ENCODE measurements around the gene ZNF592.

The ZNF592 gene

GRCh38 chr15:84780492-84780891, 32.1 kb downstream of the ZNF592 start:
- no peak for DNase-seq

DNA sequence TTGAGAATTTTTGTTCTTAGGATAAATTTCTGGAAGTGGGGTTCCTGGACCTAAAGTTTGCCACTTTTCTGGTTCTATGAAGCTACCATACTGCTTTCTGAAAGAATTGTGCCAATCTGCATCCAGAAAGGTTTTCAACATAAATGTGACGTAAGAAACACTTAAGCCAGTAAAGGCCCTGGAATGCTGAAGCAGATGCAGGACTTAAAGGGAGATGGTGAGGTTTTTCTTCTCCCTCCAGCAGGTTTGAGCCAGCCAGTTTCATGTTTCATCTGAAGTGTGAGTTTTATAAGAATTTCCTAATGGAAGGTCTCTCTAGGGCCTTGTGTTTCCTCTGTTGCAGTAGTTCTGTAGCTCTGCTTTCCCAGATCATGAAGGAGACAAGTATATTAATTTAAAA, 33.1 kb downstream of the ZNF592 start:
- DNase-seq, result no peak

DNA sequence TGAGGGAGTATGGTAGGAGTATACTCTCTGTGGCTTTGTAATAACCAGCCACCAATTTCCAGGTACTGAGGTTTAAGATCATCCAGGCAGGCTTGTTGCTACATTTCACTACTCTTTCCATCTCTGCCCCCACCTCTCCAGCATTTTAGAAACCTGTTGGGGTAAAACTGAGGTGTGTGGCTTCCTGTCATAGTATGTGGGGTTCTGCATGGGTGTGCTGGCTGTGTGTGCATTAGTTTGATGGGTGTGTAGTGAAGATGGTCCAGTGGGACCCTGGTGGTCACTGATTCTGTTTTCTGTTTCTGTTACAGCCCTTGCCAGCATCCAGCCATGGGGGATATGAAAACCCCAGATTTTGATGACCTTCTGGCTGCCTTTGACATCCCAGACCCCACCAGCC, 34.0 kb downstream of the ZNF592 start:
- DNase-seq, result no peak

DNA sequence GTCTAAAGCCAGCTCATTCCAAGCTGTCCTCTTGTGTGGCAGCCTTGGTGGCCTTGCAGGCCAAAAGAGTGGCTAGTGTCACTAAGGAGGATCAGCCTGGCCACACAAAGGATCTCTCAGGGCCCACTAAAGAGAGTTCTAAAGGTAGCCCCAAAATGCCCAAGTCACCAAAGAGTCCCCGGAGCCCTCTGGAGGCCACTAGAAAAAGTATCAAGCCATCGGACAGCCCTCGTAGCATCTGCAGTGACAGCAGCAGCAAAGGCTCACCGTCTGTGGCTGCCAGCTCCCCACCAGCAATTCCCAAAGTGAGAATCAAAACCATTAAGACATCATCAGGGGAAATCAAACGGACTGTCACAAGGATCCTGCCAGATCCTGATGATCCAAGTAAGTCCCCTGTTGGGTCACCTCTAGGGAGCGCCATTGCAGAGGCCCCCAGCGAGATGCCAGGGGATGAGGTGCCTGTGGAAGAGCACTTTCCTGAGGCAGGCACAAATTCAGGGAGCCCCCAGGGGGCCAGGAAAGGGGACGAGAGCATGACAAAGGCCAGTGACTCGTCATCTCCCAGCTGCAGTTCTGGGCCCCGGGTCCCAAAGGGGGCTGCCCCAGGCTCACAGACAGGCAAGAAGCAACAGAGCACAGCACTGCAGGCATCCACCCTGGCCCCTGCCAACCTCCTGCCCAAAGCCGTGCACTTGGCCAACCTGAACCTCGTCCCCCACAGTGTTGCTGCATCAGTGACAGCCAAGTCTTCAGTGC, 35.3 kb downstream of the ZNF592 start:
- no peak for DNase-seq

- DNase-seq, result no peak
These were observed 35.9 kb downstream of the ZNF592 start for GRCh38 chr15:84784262-84784661.

DNA sequence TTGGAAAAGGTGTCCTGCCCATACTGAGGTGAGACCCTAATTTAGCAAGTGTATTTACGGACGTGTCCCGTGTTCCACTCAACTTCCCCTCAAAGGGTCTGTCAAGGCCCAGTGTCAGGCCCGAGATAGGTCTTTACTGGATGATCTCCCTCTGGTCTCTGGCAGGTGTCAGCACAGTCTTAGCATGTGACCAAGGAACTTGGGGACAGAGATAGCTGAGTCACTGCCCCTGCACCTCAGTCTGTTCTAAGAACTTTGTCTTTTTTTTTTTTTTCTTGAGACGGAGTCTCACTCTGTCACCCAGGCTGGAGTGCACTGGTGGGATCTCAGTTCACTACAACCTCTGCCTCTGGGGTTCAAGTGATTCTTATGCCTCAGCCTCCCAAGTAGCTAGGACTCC, 36.7 kb downstream of the ZNF592 start:
- no peak for DNase-seq

DNA sequence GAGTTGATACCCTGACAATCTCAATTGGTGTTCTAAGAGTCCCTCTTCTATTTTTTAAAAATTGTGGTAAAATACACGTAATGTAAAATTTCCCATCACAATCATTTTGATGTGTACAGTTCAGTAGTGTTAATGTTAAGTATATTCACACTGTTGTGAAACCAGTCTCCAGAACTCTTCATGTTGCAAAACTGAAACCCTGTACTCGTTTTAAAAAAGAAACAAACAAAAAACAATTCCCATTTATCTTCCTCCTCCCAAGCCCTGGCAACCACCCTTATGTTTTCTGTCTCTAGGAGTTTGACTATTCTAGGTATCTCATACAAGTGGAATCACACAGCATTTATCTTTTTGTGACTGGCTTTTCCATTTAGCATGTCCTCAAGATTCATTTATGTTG, 40.1 kb downstream of the ZNF592 start:
- DNase-seq, result no peak

GRCh38 chr15:84789762-84790161, 41.4 kb downstream of the ZNF592 start:
- DNase-seq, result no peak

DNA sequence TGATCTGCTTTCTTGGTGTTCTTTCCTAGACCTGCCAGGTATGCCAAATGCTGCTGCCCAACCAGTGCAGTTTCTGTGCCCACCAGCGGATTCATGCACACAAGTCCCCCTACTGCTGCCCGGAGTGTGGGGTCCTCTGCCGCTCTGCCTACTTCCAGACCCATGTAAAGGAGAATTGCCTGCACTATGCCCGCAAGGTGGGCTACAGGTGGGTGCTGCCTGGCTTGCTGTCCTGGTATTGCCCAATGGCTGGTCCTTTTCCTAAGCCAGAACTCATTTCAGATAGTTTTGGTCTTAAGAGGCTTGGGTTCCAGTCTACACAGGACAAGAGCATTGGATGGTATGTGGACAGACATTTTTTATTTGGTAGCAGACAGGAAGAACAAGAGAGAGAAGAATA, 42.3 kb downstream of the ZNF592 start:
- DNase-seq, result no peak

- no peak for DNase-seq
These were observed 43.4 kb downstream of the ZNF592 start for GRCh38 chr15:84791763-84792162.

DNA sequence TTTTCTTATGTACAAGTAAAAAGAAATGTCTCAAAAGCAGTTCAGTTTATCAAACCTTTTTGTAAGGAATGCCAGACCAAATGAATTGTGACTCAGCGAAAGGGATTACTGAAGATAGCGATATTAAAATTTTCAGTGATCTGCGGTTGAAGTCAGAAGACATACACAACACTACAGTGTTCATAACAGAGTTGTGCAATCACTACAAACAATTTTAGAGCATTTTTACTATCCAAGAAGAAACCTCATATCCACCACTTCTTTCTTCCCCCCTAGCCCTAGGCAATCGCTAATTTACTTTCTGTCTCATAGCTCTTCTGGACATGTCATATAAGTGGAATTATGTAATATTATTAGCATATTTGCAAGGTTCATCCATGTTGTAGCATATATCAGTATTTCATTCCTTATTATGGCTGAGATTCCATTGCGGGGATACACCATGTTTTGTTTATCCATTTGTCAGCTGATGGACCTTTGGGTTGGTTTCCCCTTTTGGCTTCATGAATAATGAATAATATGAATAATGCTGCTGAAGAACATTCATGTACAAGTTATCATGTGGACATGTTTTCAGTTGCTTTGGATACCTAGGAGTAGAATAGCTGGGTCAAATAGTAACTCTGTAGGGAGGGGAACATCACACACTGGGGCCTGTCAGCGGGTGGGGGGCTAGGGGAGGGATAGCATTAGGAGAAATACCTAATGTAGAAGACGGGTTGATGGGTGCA, 45.2 kb downstream of the ZNF592 start:
- DNase-seq, result no peak

DNA sequence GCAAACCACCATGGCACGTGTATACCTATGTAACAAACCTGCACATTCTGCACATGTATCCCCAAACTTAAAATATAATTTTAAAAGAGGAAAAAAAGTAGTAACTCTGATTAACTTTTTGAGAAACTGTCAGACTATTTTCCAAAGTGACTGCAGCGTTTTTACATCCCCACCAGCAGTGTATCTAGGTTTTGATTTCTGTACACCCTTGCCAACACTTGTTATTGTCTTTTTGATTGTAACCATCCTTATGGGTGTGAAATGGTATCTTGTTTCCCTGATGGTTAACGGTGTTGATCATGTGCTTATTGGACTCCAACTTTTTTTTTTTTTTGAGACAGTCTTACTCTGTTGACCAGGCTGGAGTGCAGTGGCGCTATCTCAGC, 45.8 kb downstream of the ZNF592 start:
- no peak for DNase-seq

- DNase-seq, result no peak
These were observed 46.8 kb downstream of the ZNF592 start for GRCh38 chr15:84795186-84795585.

DNA sequence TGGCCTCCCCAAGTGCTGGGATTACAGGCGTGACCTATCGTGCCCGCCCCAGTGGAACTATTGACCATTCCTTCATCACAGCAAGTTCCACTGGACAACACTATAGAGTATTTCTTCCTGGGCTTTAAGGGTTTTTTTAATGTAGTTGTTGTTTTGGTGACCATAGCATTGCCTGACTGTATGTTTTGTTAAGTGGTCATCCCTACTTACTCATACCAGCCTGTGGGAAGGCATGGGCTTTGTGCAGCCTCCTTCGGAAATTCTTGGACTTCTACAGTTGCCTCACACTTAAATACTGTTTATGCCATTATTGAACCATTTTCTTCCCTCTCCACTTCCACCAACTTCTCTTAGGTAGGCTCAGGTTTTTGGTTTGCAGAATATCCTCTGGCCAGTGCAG, 48.8 kb downstream of the ZNF592 start:
- DNase-seq, result peak; percentile 56

DNA sequence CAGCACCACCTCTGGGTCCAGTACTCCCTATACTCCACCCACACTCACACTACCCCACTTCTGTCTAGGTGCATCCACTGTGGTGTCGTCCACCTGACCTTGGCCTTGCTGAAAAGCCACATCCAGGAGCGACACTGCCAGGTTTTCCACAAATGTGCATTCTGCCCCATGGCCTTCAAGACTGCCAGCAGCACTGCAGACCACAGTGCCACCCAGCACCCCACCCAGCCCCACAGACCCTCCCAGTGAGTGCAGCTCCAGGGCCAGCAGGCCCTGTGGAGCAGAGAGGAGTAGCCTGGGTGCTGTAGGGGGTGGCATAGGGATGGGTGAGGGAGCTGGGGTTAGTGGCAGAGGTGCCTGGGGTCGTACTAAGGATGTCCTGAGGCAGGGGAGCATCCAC, 49.4 kb downstream of the ZNF592 start:
- DNase-seq, result no peak

- no peak for DNase-seq
These were observed 50.1 kb downstream of the ZNF592 start for GRCh38 chr15:84798436-84798946.

DNA sequence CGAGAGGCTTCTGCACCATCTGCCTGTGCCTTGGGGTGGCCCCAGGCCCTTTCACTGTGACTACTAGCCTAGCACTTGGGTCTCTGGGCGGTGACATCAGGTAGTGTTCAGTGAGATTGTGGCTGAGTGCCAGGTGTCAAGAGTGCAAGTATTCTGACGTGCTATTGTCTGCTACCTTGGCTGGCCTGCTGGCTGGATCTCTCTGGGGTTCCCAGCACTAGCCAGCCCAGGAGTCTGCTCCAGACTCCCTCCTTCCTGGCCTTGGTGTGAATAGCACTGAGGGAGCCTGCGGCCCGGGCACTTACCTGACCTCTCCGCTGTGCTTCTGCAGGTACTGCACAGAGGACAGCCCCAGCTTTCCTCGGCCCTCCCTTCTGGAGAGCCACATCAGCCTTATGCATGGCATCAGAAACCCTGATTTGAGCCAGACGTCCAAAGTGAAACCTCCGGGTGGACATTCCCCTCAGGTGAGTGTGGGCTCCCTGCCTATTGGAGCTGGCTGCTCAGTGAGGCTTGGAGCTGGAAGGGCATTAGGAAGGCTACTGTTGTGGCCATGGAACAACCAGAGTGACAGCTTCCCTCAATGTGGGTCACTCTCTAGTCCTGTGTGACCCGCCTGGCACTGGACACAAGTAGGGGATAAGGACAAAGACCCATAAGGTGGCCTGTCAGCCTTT, 51.3 kb downstream of the ZNF592 start:
- no peak for DNase-seq

GRCh38 chr15:84800365-84800806, 52.0 kb downstream of the ZNF592 start:
- no peak for DNase-seq

DNA sequence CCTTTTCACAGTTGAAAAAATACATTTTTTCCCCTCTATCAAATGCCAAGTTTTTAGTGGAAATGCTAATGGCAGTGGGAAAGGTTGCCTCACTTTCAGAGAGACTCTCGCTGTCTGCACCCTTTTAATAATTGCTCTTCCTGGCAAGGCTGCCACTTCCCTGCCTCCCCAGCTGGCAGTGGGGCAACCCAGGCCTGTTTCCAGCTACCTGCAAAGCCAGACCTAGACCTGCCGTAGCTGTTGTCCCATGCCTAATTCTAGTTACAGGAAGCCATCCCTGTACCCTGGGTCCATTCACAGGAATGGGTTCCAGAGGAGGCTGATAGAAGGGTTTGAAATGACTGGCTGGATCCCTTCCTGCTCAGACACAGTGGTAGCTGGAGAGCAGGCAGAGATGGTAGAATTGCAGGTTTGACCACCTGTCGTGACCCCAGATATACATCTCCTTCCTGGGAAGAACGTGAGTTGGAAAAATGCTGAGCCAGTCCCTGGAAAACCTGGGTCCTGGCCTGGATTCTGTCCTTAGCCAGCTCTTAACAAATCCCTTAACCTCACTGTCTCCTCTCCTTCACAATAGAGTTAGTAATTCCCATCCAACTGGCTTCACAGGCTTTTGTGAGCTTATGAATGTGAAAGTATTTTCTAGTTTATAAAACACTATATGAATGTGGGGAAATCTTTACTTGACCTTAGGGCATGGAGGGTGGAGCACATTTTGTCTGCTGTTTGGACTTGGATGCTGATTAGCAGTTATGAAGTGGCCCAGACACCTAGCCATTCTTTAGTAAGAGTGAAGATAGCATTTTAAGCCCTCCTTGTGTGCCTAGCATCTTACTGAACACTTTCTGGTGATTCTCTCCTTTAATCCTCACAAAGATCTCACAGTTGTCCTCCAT, 55.9 kb downstream of the ZNF592 start:
- DNase-seq, result no peak

- no peak for DNase-seq
These were observed 56.8 kb downstream of the ZNF592 start for GRCh38 chr15:84805221-84805620.

DNA sequence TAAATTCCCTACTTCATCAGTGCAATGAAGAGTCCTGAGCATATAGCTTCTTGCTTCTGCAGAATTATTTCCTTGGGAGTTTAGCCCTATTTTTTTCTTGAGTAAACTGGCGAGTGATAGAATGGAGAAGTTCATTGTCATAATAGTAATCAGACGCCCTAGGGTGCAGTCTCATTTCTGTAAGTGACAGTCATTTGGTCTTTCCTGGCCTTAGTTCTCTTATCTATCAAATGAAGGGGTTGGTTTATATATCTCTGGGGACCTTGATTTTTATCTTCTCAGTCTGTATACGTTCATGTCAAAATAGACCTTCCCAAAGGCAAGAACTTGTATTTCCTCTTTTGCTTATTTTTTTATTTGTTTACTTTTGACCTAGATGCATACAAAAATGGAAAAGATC, 58.8 kb downstream of the ZNF592 start:
- no peak for DNase-seq

GRCh38 chr15:84810073-84810840, 61.9 kb downstream of the ZNF592 start:
- peak; percentile 43 for DNase-seq

Data from EL (cell line).